ENCODE results near the gene HTR1E. TPM values are rescaled to one million over a fixed set of nuclear protein-coding genes. Genes with fewer than 3 reads are reported as not detected.
"Not testable (repeated sequence)": the region's sequence is repeated elsewhere in the genome, so short reads cannot be mapped to it uniquely, and the experiment has no call there.

The HTR1E gene, protein sequence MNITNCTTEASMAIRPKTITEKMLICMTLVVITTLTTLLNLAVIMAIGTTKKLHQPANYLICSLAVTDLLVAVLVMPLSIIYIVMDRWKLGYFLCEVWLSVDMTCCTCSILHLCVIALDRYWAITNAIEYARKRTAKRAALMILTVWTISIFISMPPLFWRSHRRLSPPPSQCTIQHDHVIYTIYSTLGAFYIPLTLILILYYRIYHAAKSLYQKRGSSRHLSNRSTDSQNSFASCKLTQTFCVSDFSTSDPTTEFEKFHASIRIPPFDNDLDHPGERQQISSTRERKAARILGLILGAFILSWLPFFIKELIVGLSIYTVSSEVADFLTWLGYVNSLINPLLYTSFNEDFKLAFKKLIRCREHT
- 0.58 to 0.90 TPM (median 0.82 TPM) in 3 replicates for total RNA-seq

DNA sequence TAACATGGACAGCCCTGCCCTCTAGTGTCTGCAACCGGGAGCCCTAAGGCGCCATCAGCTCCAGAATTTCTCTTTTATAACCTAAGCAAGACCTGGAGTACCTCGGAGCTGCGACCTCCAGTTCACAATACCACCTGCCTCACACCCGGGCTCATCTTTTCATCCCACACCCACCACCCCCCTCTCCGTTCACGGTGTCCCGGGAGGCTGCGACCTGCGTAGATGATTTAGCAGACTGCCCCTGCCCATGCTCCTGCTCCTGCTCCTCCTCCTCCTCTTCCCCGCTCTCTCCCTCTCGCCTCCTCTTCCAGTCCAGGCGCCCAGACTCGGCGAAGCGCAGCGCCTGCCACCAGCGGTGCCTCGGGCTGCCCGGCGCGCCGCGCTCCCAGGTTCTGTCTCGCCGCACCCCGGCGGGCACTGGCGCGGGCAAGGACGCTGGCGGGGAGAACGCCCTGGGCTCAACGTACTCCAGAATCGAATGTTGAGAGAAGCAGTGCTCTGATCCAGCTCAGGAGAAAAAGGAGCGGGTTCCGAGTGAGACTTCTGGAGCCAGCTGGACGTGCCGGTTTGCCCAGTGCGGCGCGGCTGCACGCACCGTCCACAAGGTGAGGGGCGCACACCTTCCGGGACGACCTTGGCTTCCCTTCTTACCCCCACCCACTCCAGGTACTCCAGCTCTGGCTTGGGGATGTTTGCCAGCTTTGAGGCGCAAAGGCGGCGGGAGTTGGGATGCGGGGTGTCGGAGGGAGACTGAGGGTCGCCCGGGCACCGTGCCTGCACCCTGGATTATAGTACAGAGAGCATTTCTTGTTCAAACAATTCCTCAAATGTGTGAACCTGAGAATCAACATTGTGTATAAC lies at the start of gene HTR1E:
Gene HTR1E, plus strand, starts transcription at position 310 of the 861 bp plus-strand sequence. CDS start 77,807 bp downstream, outside the sequence.
- Mint-ChIP-seq H3K9me3 (peaks cover 4% of the 10 kb centered on the region), H3K36me3 (no peaks in the 10 kb centered on the region), H3K27me3 (ENCODE audit: low read depth) (peaks cover 30% of the 10 kb centered on the region), H3K27ac (no peak within 1 kb of the TSS), H3K4me1 (peaks cover 19% of the 10 kb centered on the region), H3K4me3 (peak within 1 kb of the TSS; percentile 81)
- TF ChIP-seq, protein P1, sequence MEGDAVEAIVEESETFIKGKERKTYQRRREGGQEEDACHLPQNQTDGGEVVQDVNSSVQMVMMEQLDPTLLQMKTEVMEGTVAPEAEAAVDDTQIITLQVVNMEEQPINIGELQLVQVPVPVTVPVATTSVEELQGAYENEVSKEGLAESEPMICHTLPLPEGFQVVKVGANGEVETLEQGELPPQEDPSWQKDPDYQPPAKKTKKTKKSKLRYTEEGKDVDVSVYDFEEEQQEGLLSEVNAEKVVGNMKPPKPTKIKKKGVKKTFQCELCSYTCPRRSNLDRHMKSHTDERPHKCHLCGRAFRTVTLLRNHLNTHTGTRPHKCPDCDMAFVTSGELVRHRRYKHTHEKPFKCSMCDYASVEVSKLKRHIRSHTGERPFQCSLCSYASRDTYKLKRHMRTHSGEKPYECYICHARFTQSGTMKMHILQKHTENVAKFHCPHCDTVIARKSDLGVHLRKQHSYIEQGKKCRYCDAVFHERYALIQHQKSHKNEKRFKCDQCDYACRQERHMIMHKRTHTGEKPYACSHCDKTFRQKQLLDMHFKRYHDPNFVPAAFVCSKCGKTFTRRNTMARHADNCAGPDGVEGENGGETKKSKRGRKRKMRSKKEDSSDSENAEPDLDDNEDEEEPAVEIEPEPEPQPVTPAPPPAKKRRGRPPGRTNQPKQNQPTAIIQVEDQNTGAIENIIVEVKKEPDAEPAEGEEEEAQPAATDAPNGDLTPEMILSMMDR (IDR thresholded peaks at IDR 0.05; ENCODE audit: unreplicated experiment), result no peak
- peak; percentile 19 to 75 for DNase-seq (ENCODE audit: low spot score in 2 of 2, unreplicated experiment in 2 of 2)

DNA sequence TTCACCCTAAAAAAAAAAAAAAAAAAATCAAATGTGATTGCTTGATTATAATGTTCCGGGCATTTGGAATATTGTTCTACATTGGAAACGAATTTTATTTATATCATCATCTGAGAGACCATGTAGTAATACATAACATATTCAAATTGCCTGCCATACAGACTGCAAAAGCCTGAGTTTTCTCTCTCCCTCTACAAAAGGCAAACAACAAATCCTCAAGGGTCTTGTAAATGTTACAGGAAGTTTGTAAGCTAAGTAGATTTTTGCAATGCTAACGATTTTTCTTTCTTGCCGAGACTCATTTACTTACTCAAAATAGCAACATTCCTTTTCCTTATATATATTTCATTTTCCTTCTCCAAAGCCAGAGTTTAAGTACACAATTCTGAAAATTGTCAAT lies 49.0 kb upstream of the HTR1E start:
- H3K9me3 Mint-ChIP-seq, result peaks cover 24% of the 10 kb centered on the region
- no peaks in the 10 kb centered on the region for H3K36me3 Mint-ChIP-seq
- peaks cover 5% of the 10 kb centered on the region for H3K4me1 Mint-ChIP-seq
- no peaks in the 10 kb centered on the region for H3K27me3 Mint-ChIP-seq (ENCODE audit: low read depth)
- H3K4me3 Mint-ChIP-seq, result no peak overlapping the region
- H3K27ac Mint-ChIP-seq, result no peak overlapping the region
- TF ChIP-seq, protein P1 (IDR thresholded peaks at IDR 0.05; ENCODE audit: unreplicated experiment), result no peak
- DNase-seq (ENCODE audit: low spot score in 2 of 2, unreplicated experiment in 2 of 2), result no peak

DNA sequence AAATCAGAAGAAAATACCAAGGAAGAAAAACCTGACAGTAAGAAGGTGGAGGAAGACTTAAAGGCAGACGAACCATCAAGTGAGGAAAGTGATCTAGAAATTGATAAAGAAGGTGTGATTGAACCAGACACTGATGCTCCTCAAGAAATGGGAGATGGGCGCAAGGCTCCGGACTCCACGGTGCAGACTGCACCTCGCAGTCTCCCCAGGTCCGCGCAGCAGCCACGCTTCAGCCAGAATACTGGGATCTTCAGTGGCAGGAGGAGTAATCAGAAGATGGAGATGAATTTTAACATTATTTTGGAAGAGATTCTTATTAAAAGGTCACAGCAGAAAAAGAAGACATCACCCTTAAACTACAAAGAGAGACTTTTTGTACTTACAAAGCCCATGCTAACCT lies 40.1 kb upstream of the HTR1E start:
- peaks cover 27% of the 10 kb centered on the region for H3K9me3 Mint-ChIP-seq
- H3K36me3 Mint-ChIP-seq; H3K4me3 Mint-ChIP-seq; H3K27me3 Mint-ChIP-seq (ENCODE audit: low read depth); H3K27ac Mint-ChIP-seq; H3K4me1 Mint-ChIP-seq; DNase-seq (ENCODE audit: low spot score in 2 of 2, unreplicated experiment in 2 of 2): not testable (repeated sequence)

DNA sequence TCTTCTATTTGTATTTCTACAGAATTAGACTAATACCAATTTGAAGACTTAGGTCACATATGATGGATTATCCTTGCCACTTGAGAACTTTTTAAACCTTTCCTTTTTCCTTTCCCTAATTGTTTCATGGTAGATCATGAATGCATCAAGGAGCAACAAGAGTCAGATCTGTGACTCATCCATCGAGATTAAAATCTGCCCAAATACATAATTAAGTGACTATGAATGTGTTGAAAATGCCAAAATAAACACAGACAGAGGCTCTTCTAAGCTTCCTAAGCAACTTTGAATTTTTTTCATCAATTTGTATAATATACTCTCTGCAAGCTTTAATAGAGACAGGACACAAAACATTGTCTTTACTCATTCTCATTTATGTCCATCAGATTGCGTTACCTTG lies 23.5 kb upstream of the HTR1E start:
- no peak for DNase-seq (ENCODE audit: low spot score in 2 of 2, unreplicated experiment in 2 of 2)
- Mint-ChIP-seq H3K27ac (no peak overlapping the region), H3K9me3 (peaks cover 10% of the 10 kb centered on the region), H3K4me1 (peaks cover 10% of the 10 kb centered on the region), H3K36me3 (no peaks in the 10 kb centered on the region), H3K4me3 (no peak overlapping the region), H3K27me3 (ENCODE audit: low read depth) (no peaks in the 10 kb centered on the region)
- TF ChIP-seq, protein P1 (IDR thresholded peaks at IDR 0.05; ENCODE audit: unreplicated experiment), result no peak

- H3K27ac Mint-ChIP-seq, result no peak overlapping the region
- no peaks in the 10 kb centered on the region for H3K36me3 Mint-ChIP-seq
- H3K27me3 Mint-ChIP-seq (ENCODE audit: low read depth), result no peaks in the 10 kb centered on the region
- DNase-seq (ENCODE audit: low spot score in 2 of 2, unreplicated experiment in 2 of 2), result no peak
- H3K4me1 Mint-ChIP-seq, result peaks cover 10% of the 10 kb centered on the region
- no peaks in the 10 kb centered on the region for H3K9me3 Mint-ChIP-seq
- TF ChIP-seq, protein P1 (IDR thresholded peaks at IDR 0.05; ENCODE audit: unreplicated experiment), result no peak
- no peak overlapping the region for H3K4me3 Mint-ChIP-seq
Measured at GRCh38 chr6:86916393-86916792, 20.9 kb upstream of the HTR1E start.

GRCh38 chr6:86927138-86927537 lies 10.2 kb upstream of the HTR1E start:
- not testable (repeated sequence) for H3K27ac Mint-ChIP-seq

DNA sequence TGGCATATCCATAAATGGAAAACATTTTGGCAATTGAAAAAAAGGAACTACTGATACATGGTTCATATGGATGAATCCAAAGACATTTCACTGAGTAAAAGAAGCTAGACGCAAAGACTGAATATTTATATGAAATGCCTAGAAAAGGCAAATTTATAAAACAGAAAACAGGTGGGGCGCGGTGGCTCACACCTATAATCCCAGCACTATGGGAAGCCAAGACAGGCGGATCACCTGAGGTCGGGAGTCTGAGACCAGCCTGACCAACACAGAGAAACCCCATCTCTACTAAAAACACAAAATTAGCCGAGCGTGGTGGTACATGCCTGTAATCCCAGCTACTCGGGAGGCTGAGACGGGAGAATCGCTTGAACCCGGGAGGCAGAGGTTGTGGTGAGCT lies 9.5 kb upstream of the HTR1E start:
- H3K9me3 Mint-ChIP-seq; DNase-seq (ENCODE audit: low spot score in 2 of 2, unreplicated experiment in 2 of 2); H3K4me3 Mint-ChIP-seq; H3K27me3 Mint-ChIP-seq (ENCODE audit: low read depth); H3K4me1 Mint-ChIP-seq; H3K27ac Mint-ChIP-seq; H3K36me3 Mint-ChIP-seq: not testable (repeated sequence)

More at GRCh38 chr6:86927138-86927537, 10.2 kb upstream of the HTR1E start:
- H3K4me3 Mint-ChIP-seq; H3K9me3 Mint-ChIP-seq; H3K27me3 Mint-ChIP-seq (ENCODE audit: low read depth); H3K36me3 Mint-ChIP-seq; DNase-seq (ENCODE audit: low spot score in 2 of 2, unreplicated experiment in 2 of 2); H3K4me1 Mint-ChIP-seq: not testable (repeated sequence)
